Activated T-cell treated with anti-CD3 and anti-CD28 coated beads for 1 hour (primary cell): ENCODE measurements around the gene ZNF687.

Source experiments
- DNase-seq: peaks from one replicate; pipeline ENCODE4 v3.0.0-alpha.2; 2020; ENCODE audit warnings: low read depth

The ZNF687 gene

DNA sequence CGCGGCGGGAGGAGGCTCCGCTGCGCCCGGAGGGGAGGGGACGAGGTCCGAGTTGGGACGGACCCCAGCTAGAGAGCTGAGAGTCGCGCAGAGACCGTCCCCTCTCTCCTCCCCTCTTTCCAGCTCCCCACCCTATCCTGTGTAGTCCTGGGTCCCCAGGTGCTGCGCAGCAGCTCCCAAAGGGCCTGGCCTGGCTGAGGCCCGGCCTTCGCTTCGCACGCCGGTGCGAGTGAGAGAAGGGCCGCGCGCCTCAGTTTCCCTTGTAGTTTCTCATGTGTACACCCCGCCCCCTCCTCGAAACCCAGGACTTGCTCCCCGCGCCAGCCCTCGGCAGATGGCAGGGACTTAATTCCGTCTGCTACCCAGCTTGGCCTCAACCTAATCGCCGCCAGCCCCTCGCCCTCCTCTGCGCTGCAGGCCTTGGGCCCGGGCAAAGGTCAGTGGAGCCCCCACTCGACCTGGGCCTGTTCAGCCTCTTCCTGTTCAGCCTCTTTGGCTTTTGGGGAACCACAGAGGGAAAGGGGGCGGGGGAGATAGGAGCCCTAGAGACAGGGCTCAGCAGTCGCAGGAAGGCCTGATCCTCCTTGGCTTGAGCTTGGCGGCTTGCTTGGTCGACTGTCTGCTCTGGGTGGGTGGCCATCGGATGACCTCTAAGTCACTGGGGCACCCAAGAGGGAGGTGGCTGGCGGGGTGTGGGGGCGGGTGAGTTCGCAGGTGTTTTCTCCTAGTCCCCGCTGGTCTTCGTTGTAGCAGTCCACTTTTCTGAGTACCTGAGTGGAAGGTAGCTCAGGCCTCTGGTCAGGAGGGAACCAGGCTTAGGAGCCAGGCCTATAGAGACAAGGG, 1.0 kb downstream of the ZNF687 start:
- DNase-seq: peak; percentile 12

DNA sequence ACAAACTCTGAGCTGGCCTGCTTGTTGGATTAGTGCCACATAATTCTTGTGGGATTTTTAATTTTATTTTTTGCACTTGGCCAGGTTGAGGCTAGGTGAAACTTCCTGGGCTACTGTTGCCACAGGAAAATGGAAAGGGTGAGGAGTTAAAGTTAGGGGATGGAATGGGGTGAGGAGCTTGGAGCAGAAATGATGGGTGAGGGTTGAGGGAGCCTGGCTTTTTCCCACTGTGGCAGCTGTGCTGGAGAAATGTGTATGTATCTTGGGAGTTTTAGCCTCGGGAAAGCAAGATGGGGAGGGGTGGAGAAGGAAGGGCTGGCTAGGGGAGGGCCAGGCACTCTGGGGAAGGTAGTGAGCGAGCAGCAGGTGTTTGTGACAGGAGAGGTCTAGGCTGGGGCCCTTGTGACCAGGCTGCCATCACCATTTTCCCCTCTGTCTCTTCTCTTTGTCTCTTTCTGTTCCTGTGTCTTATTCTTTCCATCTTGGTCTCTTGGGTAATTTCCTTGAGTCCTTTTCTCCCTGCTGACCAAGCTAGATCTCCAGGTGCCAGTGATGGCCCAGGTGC, 2.0 kb downstream of the ZNF687 start:
- no peak for DNase-seq

DNA sequence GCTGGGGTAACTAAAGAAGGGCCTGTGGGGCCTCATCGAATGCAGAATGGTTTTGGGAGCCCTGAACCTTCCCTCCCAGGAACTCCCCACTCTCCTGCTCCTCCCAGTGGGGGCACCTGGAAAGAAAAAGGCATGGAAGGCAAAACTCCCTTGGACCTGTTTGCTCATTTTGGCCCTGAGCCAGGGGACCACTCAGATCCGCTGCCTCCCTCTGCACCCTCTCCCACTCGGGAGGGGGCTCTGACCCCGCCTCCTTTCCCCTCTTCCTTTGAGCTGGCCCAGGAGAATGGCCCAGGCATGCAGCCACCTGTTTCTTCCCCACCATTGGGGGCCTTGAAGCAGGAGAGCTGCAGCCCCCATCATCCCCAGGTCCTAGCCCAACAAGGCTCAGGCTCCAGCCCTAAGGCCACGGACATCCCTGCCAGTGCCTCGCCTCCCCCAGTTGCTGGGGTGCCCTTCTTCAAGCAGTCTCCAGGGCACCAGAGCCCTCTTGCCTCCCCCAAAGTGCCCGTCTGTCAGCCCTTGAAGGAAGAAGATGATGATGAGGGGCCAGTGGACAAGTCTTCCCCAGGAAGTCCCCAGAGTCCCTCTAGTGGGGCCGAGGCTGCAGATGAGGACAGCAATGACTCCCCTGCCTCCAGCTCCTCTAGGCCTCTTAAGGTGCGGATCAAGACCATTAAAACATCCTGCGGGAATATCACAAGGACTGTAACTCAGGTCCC, 4.7 kb downstream of the ZNF687 start:
- DNase-seq: no peak

DNA sequence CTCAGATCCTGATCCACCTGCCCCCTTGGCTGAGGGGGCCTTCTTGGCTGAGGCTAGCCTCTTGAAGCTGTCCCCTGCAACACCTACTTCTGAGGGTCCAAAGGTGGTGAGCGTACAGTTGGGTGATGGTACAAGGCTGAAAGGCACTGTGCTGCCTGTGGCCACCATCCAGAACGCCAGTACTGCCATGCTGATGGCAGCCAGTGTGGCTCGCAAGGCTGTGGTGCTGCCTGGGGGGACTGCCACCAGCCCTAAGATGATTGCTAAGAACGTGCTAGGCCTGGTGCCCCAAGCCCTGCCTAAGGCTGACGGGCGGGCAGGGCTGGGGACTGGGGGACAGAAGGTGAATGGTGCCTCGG, 5.2 kb downstream of the ZNF687 start:
- DNase-seq: no peak

DNA sequence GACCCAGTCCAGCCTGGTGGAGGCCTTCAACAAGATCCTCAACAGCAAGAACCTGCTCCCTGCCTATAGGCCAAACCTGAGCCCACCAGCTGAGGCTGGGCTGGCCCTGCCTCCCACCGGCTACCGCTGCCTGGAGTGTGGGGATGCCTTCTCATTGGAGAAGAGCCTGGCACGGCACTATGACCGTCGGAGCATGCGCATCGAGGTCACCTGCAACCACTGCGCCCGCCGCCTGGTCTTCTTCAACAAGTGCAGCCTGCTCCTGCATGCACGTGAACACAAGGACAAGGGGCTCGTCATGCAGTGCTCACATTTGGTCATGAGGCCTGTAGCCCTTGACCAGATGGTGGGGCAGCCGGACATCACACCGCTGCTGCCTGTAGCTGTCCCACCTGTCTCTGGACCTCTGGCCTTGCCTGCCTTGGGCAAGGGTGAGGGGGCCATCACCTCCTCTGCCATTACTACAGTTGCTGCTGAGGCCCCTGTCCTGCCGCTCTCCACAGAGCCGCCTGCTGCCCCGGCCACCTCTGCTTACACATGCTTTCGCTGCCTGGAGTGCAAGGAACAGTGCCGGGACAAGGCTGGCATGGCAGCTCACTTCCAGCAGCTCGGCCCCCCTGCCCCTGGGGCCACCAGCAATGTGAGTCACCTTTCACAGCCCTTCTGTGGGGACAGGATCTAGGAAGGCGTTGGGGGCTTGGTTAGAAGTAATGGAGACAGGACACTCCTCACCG, 5.8 kb downstream of the ZNF687 start:
- DNase-seq: no peak

DNA sequence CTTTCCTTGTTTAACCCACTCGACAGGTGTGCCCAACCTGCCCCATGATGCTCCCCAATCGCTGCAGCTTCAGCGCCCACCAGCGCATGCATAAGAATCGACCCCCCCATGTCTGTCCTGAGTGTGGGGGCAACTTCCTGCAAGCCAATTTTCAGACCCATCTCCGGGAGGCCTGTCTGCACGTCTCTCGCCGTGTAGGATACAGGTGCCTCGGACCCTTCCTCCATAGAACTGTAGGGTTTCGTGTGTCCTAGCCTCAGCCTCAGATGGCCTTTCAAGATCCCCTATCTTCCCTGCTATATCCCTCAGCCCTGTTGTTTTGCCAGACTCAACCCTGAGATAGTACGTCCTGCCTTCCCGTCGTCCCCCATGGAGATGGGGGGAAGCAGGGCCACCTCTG, 6.4 kb downstream of the ZNF687 start:
- no peak for DNase-seq

DNA sequence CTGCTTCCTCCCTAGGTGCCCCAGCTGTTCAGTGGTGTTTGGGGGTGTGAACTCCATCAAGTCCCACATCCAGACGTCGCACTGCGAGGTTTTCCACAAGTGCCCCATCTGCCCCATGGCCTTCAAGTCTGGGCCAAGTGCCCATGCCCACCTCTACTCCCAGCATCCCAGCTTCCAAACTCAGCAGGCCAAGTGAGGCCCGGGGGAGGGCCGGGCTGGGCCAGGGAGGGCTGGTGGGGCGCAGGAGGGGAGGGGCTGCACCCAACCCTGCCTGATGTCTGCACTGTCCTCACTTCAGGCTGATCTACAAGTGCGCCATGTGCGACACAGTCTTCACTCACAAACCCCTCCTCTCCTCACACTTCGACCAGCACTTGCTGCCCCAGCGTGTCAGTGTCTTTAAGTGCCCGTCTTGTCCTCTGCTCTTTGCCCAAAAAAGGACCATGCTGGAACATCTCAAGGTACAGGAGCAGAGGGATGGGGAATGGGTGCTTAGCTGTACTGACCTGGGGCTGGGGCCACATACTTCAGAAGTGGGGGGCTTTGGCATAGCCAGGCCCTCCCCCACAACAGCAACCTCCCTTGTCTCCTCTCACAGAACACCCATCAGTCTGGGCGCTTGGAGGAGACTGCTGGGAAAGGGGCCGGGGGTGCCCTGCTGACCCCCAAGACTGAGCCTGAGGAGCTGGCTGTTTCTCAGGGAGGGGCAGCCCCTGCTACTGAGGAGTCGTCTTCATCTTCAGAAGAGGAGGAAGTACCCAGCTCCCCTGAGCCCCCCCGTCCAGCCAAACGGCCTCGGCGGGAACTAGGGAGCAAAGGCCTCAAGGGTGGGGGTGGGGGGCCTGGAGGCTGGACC, 7.2 kb downstream of the ZNF687 start:
- DNase-seq: no peak

DNA sequence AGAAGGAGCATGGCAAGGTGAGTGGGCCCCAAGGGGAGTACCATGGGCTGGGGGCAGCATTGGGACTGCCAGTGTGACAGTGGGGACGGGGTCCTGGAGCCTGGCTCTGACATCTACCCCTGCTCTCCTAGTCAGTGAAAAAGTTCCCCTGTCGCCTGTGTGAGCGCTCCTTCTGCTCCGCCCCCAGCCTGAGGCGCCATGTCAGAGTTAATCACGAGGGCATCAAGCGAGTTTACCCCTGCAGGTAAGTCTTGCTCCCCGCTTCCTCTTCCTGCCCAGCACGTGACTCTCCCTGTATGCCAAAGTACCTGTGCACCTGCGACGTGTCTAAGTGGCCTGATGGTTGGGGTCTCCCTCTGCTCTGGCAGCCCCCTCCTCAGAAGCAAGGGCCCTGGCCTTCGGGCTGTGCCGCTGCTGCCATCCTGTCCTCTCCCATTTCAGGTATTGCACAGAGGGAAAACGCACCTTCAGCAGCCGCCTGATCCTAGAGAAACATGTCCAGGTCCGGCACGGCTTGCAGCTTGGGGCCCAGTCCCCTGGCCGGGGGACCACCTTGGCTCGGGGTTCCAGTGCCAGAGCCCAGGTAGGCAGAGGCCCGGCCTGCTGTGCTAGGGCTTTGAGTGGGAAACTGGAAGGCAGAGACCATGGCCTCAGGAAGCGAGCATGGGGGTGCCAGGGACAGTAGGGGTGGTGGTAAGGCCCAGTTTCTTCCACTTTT, 8.1 kb downstream of the ZNF687 start:
- DNase-seq: no peak

DNA sequence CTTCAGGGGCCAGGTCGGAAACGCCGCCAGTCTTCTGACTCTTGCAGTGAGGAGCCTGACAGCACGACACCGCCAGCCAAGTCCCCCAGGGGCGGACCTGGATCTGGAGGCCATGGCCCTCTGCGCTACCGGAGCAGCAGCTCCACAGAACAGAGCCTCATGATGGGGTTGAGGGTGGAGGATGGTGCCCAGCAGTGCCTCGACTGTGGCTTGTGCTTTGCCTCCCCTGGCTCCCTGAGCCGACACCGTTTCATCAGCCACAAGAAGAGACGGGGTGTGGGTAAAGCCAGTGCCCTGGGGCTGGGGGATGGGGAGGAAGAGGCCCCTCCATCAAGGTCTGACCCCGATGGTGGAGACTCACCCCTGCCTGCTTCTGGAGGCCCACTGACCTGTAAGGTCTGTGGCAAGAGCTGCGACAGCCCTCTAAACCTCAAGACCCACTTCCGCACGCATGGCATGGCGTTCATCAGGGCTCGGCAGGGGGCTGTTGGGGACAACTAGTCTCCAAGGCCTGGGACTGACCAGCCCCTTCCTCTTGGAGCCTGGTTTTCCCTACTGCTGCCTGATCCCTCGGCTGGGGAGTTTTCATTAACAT, 8.7 kb downstream of the ZNF687 start:
- DNase-seq: no peak

DNA sequence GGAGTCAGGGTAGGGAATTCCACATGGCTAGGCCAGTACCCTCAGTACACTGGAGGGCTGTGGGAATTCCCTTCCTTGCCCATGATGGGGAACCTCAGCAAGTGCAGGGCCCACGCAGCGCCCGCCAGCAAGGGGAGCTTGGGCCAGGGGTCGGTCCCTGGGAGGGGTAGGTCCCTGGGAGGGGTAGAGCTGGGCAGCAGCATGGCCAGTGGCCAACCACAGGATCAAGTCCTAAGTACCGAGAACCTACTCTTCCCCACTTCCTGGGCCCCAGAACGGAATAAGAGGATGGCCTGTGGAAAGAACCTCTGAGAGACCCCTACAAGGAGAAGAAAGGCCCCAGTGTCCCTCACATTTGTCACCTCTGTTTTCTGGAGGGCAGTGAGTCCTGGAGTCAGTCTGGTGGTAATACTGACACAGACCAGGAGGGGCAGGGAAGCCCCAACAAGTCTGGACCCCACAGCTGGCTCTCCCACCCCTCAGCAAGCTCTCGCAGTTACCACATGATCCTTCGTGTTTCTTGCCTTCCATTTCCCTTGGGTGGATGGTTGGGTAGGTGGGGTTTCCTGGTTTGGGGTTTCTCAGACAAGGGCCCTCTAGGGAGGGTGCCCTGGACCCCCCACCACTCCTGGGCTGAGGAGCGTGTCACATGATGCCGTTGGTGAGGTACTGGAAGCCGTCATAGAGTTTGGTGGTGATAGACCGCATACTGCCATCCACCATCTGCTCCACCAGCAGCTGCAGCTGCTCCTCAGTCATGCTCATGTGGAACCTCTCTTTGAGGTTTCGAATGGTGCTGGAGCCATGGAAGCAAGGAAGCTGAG, 10.3 kb downstream of the ZNF687 start:
- no peak for DNase-seq

DNA sequence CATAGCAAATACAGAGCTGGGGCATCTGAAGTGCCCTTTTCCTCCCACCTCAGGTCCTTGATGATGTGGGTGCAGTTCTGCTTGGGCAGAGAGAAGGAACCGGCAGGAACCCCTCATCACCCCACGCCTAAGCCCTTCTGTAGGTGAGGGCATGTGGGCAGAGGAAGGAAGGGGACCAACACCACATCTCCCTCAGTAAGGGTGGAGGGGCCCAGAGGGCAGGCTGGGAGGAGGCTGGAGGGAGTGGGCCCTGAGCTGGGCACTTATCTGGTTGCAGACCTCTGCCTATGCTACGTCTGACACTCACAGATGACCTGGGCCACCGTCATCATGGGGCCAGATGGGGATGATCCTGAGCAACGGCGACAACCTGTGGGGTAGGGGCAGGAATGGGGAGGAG, 11.0 kb downstream of the ZNF687 start:
- DNase-seq: no peak

DNA sequence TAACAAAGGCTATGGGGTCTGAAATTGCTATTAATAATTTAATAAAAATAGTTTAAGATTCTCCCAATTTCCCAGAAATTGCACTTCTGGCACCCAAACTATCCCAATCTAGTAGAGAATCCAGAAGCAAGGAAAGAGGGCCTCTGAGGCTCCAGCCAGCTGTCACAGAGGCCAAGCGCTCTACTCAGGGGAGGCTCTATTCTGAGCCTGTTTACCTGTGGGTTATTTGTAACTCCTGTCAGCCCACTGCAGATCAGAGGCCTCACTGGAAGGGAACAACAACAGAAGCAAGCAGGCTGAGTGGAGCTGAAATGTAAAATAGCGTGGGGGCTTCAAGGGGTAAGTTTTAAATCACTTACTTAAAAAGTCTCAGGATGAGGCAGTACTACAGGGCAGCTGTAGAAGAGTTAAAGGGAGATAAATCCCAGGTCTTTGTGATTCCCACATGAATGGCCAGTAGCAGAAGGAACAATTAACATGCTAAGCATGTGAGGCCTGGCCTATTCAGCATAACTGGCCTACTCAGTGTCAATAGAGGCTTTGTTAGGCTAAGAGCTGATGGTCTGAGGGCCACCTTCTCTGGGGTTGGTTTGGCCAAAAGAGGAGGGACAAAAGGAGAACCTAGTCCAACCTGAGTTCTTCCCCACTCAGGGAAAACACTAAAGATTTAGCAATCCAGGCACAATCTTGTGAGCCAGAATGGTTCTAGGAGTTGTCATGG, 12.8 kb downstream of the ZNF687 start:
- no peak for DNase-seq

DNA sequence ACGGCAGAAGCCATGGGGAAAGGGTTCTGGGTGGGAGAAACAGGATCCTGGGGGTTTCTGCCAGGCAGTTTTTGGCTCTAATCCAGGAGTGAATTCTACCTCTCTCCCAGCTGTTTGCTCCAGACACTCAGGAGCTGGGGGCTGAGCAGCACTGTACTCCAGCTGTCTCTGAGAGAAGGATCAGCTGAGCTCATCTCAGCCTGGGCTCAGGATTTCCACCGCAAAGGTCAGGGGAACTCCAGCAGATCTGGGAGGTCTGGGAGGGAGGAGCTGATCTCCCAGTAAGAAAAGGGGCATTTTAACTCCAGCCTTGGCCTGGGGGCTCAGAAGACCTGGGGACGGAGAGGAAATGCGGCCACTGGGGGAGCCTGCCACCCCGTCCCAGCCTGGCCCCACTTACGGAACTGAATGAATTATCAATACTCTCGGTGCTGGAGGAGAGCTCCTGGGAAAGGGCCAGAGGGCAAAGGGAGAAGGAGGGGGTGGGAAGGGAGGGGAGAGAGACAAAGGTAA, 27.8 kb downstream of the ZNF687 start:
- DNase-seq: no peak

DNA sequence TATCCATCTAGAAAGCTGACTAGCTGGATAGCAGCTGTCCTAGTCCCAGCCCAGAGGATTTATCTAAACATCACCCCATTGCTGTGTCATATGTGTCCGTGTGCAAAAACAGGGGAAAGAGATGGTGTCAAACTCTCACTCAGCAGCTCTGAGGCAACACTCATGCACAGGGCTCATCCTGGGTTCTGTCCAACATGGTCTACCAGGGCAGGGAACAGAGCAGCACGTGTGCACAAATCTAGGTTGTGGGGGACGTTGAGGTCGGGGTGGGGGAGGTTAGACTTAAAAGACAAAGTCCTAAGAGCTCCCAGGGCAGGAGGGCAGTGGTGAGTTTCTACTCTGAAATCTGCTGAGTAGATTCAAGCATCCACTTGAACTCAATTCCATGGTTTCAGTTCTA, 28.9 kb downstream of the ZNF687 start:
- no peak for DNase-seq

DNA sequence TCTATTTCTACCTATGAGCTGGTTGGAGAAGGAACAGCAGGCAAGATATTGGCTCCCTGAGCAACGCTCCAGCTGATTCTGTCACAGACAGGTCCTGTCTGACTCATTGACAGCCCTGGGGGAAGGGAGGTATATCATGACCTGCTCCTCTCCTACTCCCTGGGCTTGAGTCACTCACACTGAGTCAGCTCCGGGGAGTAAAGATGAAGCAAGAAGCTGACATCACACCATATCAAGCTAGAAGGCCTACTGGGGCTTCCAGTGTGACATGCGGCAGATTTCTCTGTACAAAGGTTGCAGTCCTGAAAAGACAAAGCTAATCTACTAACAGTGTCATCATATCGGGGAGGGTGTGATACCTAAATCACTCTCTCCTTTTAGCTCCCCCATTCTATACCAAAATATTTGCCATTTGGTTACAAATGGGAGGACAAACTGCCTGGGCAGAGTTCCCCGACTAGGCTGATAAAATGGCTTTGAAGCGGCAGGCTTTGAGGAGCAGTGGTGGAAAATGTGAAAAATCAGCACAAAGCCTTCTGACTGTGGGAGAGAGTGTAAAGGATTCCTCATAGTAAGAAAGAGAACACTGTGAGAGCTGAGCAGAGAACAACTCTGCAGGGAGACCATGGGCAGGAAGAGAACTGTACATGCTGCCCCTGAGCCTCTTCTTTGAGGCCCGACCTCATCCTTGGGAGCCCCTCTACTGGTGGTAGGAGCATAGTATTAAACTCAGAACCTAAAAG, 29.7 kb downstream of the ZNF687 start:
- peak; percentile 50 for DNase-seq

DNA sequence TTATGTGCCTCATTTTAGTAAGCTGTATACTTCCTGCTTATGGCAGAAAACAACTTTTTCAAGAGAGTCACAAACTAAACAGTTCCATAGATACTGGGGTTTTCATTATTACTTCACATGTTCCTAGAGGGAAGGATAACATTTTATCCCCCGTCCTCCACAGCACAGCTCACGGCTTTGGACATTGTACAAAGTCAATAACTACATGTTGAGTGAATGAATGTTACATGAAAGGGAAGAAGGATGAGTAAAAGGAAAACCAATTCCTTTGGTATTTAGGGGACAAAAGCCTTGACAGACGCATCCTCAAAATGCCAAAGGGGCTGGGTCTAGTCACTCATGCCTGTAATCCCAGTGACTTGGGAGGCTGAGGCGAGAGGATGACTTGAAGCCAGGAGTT, 30.3 kb downstream of the ZNF687 start:
- DNase-seq: no peak

DNA sequence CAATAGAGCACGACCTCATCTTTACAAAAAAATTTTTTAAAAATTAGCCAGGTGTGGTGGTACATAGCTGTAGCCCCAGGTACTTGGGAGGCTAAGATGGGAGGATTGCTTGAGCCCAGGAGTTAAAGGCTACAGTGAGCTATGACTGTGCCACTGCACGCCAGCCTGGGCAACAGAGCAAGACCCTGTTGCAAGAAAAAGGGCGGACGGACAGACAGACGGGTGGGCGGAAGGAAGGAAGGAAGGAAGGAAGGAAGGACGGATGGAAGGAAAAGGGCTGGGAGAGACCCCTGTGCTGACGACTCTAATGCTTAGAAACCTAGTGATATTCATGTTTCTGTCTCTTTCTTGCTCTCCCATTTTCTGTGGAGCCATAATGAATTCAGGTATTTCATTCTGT, 30.7 kb downstream of the ZNF687 start:
- no peak for DNase-seq

DNA sequence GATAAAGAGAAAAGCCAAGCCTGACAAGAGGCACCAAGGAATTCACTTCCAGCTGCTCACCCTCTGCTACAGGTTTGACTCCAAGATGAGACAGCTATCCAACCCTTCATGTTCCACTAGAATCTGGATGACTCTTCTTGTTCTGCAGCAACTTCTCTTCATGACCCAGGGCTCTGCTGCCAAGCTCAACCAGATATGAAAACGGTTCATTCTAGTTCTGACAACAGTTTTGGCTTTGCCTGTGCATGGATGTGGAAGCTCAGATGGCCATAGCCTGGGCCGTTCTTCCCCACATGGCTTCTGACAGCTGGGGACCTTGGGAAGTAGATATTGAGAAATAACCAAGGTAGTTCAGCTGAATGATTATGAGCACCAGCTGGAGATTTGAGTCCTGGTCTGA, 31.4 kb downstream of the ZNF687 start:
- no peak for DNase-seq
